ENCODE data around the gene TCN1.
"Not testable (repeated sequence)": the region's sequence is repeated elsewhere in the genome, so short reads cannot be mapped to it uniquely, and the experiment has no call there.

TCN1 gene

GRCh38 chr11:59857439-59858434, 8.6 kb downstream of the TCN1 start:
- peak; percentile 61 for DNase-seq (ENCODE audit: low spot score)

- DNase-seq (ENCODE audit: low spot score) = no peak
Observed at GRCh38 chr11:59854871-59855270, 11.4 kb downstream of the TCN1 start.

GRCh38 chr11:59851416-59851815, 14.9 kb downstream of the TCN1 start:
- DNase-seq (ENCODE audit: low spot score) = not testable (repeated sequence)

- DNase-seq (ENCODE audit: low spot score) = not testable (repeated sequence)
Observed at GRCh38 chr11:59849551-59849950, 16.7 kb downstream of the TCN1 start.

- DNase-seq (ENCODE audit: low spot score) = no peak
Observed at GRCh38 chr11:59849129-59849528, 17.2 kb downstream of the TCN1 start.

GRCh38 chr11:59848439-59848838, 17.8 kb downstream of the TCN1 start:
- not testable (repeated sequence) for DNase-seq (ENCODE audit: low spot score)

- DNase-seq (ENCODE audit: low spot score) = no peak
Observed at GRCh38 chr11:59847626-59848025, 18.7 kb downstream of the TCN1 start.

GRCh38 chr11:59846556-59846955, 19.7 kb downstream of the TCN1 start:
- DNase-seq (ENCODE audit: low spot score) = no peak

- DNase-seq (ENCODE audit: low spot score) = no peak
Observed at GRCh38 chr11:59845399-59845798, 20.9 kb downstream of the TCN1 start, which contains the start of gene CBLIF. TSS of gene CBLIF (minus strand) at chr11:59845499. CDS start at chr11:59845453, 46 bp downstream.

GRCh38 chr11:59842316-59842715, 24.0 kb downstream of the TCN1 start:
- no peak for DNase-seq (ENCODE audit: low spot score)

GRCh38 chr11:59841514-59841913, 24.8 kb downstream of the TCN1 start:
- DNase-seq (ENCODE audit: low spot score) = no peak

GRCh38 chr11:59839615-59840014, 26.7 kb downstream of the TCN1 start:
- DNase-seq (ENCODE audit: low spot score) = no peak

- DNase-seq (ENCODE audit: low spot score) = no peak
Observed at GRCh38 chr11:59833602-59834001, 32.7 kb downstream of the TCN1 start.

GRCh38 chr11:59829358-59829757, 36.9 kb downstream of the TCN1 start:
- DNase-seq (ENCODE audit: low spot score) = no peak

- DNase-seq (ENCODE audit: low spot score) = peak; percentile 84
Observed at GRCh38 chr11:59822989-59823566, 43.2 kb downstream of the TCN1 start.

- no peak for DNase-seq (ENCODE audit: low spot score)
Observed at GRCh38 chr11:59818572-59818971, 47.7 kb downstream of the TCN1 start.

GRCh38 chr11:59816434-59816833, 49.9 kb downstream of the TCN1 start:
- not testable (repeated sequence) for DNase-seq (ENCODE audit: low spot score)

GRCh38 chr11:59815754-59816153, 50.5 kb downstream of the TCN1 start:
- DNase-seq (ENCODE audit: low spot score) = no peak

- DNase-seq (ENCODE audit: low spot score) = no peak
Observed at GRCh38 chr11:59814021-59814420, 52.3 kb downstream of the TCN1 start.

GRCh38 chr11:59813364-59813763, 52.9 kb downstream of the TCN1 start:
- DNase-seq (ENCODE audit: low spot score) = no peak

GRCh38 chr11:59812220-59812619, 54.1 kb downstream of the TCN1 start:
- DNase-seq (ENCODE audit: low spot score) = no peak

GRCh38 chr11:59810911-59811259, 55.4 kb downstream of the TCN1 start:
- no peak for DNase-seq (ENCODE audit: low spot score)

- peak; percentile 93 for DNase-seq (ENCODE audit: low spot score)
Observed at GRCh38 chr11:59810189-59810910, 55.9 kb downstream of the TCN1 start, which contains the start of gene MRPL16. TSS of gene MRPL16 (minus strand) at chr11:59810778. CDS start at chr11:59810658, 120 bp downstream.

All from RKO (cell line).